ENCODE results near the gene ZBTB20. TPM values are rescaled to one million over a fixed set of nuclear protein-coding genes. Genes with fewer than 3 reads are reported as not detected.

Gene ZBTB20
- polyA plus RNA-seq, 1 of the 3 experiments (the other 2 are of a cell fraction) = 0.43 TPM

DNA sequence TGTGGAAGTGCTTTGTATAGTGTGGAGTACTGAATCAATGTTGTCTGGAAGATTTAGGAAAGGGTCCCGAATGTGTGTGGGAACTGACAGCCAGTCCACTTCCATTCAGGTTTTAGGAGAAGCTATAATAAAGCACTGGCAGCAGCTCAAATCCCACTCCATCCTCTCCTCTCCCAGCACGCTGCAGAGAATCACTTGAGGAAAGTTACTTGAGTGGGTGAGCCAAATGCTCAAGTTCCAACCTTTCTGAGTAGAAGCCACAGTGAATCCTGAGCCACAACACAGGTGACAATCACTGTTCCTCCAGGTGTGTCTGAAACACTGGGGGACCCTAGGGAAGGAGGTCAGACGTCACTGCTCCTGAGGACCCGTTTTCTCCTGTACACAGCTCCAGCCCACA is 746.7 kb downstream of the ZBTB20 start:
- Histone ChIP-seq H3K27me3 (ENCODE audit: insufficient read depth) (no peaks in the 10 kb centered on the region), H3K4me3 (ENCODE audit: low read depth in 2 of 2, low read length in 1 of 2) (peak overlapping the region in 1 of 2 experiments; percentile 35; a peak in 2 of 4 replicates), H3K9me2 (no peaks in the 10 kb centered on the region), H3K9ac (peak overlapping the region; percentile 52), H3K9me3 (no peaks in the 10 kb centered on the region), H2AFZ (ENCODE audit: low read depth) (no peak overlapping the region), H3K36me3 (replicated peaks in 1 of 2; ENCODE audit: control insufficient read depth in 1 of 2, insufficient read depth in 2 of 2, low read length in 1 of 2) (no peaks in the 10 kb centered on the region), H3K4me2 (peak overlapping the region; percentile 67), H3K4me1 (ENCODE audit: control insufficient read depth in 1 of 2, insufficient read depth in 2 of 2, low read depth in 1 of 2, low read length in 1 of 2) (peaks cover 12 to 19% of the 10 kb centered on the region in 2 experiments; a peak in 3 of 4 replicates), H3F3A (replicated peaks; ENCODE audit: insufficient read depth) (no peaks in the 10 kb centered on the region), H3K79me2 (ENCODE audit: insufficient read depth) (no peaks in the 10 kb centered on the region), H3K27ac (ENCODE audit: low read depth in 2 of 2, low read length in 1 of 2) (peak overlapping the region; percentile 62 to 73), H4K20me1 (ENCODE audit: insufficient read depth) (no peaks in the 10 kb centered on the region)
- peak; percentile 5; the same call in 1 of the 2 replicates for TF ChIP-seq SIN3A (IDR thresholded peaks at IDR 0.05; ENCODE audit: borderline replicate concordance, low read depth, low read length)
- TF ChIP-seq TAF1 (IDR thresholded peaks at IDR 0.05; ENCODE audit: borderline replicate concordance, low read depth, low read length) = no peak
- no peak for TF ChIP-seq ELF1 (IDR thresholded peaks at IDR 0.05)
- no peak for TF ChIP-seq TEAD4 (IDR thresholded peaks at IDR 0.05; ENCODE audit: borderline replicate concordance, insufficient read depth)
- CTCF ChIA-PET = interaction anchor here (1.2 to 13.3 kb wide), 6 partner anchors 8 to 692 kb away, joined by 3 to 85 read pairs (median 5); no protein-coding TSS in a partner anchor
- 85% methylated on average over 4 of the region's 4 CpGs for WGBS (ENCODE audit: low lambda C conversion rate)
- DNase-seq = no peak
- POLR2A ChIA-PET = interaction anchor here (0.7 kb wide), 1 partner anchor 817 kb away, joined by 3 read pairs; no protein-coding TSS in a partner anchor

DNA sequence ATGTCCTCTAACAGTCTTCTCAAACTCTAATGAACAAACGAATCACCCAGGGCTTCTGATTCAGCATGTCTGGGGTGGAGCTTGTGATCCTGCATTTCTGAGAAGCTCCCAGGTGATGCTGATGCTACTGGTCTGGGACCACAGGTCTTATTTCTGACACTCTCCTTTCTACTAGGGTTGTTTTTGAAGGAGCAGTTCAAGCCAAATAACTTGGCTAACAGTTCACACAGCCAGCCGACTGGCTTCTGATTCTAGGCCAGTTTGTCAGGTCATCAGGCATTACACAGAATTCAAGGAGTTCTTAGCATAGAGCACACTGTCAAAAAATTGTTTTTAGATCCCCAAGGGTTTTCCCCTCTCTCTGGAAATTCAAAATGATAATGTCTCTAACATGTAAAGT is 752.5 kb downstream of the ZBTB20 start:
- Histone ChIP-seq H3K27ac (ENCODE audit: low read depth in 2 of 2, low read length in 1 of 2) (no peak overlapping the region), H3K9me2 (no peaks in the 10 kb centered on the region), H3K36me3 (replicated peaks in 1 of 2; ENCODE audit: control insufficient read depth in 1 of 2, insufficient read depth in 2 of 2, low read length in 1 of 2) (no peaks in the 10 kb centered on the region), H3K4me1 (ENCODE audit: control insufficient read depth in 1 of 2, insufficient read depth in 2 of 2, low read depth in 1 of 2, low read length in 1 of 2) (no peaks in the 10 kb centered on the region), H3K27me3 (ENCODE audit: insufficient read depth) (no peaks in the 10 kb centered on the region), H2AFZ (ENCODE audit: low read depth) (no peak overlapping the region), H3K9ac (no peak overlapping the region), H3F3A (replicated peaks; ENCODE audit: insufficient read depth) (no peaks in the 10 kb centered on the region), H3K4me3 (ENCODE audit: low read depth in 2 of 2, low read length in 1 of 2) (no peak overlapping the region), H3K9me3 (no peaks in the 10 kb centered on the region), H4K20me1 (ENCODE audit: insufficient read depth) (no peaks in the 10 kb centered on the region), H3K79me2 (ENCODE audit: insufficient read depth) (no peaks in the 10 kb centered on the region), H3K4me2 (no peak overlapping the region)
- POLR2A ChIA-PET = no interaction called here
- 74% methylated on average over 2 of the region's 2 CpGs for WGBS (ENCODE audit: low lambda C conversion rate)
- no peak for TF ChIP-seq FOXM1 (IDR thresholded peaks at IDR 0.05; ENCODE audit: low read depth)
- TF ChIP-seq, protein P1, sequence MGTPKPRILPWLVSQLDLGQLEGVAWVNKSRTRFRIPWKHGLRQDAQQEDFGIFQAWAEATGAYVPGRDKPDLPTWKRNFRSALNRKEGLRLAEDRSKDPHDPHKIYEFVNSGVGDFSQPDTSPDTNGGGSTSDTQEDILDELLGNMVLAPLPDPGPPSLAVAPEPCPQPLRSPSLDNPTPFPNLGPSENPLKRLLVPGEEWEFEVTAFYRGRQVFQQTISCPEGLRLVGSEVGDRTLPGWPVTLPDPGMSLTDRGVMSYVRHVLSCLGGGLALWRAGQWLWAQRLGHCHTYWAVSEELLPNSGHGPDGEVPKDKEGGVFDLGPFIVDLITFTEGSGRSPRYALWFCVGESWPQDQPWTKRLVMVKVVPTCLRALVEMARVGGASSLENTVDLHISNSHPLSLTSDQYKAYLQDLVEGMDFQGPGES (IDR thresholded peaks at IDR 0.05; ENCODE audit: low read depth, low read length) = no peak
- TF ChIP-seq, protein P2, sequence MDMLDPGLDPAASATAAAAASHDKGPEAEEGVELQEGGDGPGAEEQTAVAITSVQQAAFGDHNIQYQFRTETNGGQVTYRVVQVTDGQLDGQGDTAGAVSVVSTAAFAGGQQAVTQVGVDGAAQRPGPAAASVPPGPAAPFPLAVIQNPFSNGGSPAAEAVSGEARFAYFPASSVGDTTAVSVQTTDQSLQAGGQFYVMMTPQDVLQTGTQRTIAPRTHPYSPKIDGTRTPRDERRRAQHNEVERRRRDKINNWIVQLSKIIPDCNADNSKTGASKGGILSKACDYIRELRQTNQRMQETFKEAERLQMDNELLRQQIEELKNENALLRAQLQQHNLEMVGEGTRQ (IDR thresholded peaks at IDR 0.05; ENCODE audit: borderline replicate concordance, low read depth, low read length) = no peak
- TF ChIP-seq, protein P3, sequence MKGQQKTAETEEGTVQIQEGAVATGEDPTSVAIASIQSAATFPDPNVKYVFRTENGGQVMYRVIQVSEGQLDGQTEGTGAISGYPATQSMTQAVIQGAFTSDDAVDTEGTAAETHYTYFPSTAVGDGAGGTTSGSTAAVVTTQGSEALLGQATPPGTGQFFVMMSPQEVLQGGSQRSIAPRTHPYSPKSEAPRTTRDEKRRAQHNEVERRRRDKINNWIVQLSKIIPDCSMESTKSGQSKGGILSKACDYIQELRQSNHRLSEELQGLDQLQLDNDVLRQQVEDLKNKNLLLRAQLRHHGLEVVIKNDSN (IDR thresholded peaks at IDR 0.05; ENCODE audit: borderline replicate concordance, low read depth) = no peak
- TF ChIP-seq GATA2 (CRISPR knock-in tag; IDR thresholded peaks at IDR 0.05) = no peak
- TF ChIP-seq FOXJ3 (CRISPR knock-in tag; IDR thresholded peaks at IDR 0.05) = no peak
- TF ChIP-seq, protein P4, sequence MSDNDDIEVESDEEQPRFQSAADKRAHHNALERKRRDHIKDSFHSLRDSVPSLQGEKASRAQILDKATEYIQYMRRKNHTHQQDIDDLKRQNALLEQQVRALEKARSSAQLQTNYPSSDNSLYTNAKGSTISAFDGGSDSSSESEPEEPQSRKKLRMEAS (IDR thresholded peaks at IDR 0.05; ENCODE audit: low read depth) = no peak
- TF ChIP-seq NFIC (IDR thresholded peaks at IDR 0.05; ENCODE audit: borderline replicate concordance) = no peak
- TF ChIP-seq TEAD4 (IDR thresholded peaks at IDR 0.05; ENCODE audit: borderline replicate concordance, insufficient read depth) = no peak
- no peak for TF ChIP-seq JUND (IDR thresholded peaks at IDR 0.05)
- TF ChIP-seq GABPA (IDR thresholded peaks at IDR 0.05; ENCODE audit: low read depth) = no peak
- TF ChIP-seq, protein P5, sequence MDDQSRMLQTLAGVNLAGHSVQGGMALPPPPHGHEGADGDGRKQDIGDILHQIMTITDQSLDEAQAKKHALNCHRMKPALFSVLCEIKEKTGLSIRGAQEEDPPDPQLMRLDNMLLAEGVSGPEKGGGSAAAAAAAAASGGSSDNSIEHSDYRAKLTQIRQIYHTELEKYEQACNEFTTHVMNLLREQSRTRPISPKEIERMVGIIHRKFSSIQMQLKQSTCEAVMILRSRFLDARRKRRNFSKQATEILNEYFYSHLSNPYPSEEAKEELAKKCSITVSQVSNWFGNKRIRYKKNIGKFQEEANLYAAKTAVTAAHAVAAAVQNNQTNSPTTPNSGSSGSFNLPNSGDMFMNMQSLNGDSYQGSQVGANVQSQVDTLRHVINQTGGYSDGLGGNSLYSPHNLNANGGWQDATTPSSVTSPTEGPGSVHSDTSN (IDR thresholded peaks at IDR 0.05) = no peak
- TF ChIP-seq POLR2AphosphoS5 (IDR thresholded peaks at IDR 0.05; ENCODE audit: low read depth, low read length) = no peak
- TF ChIP-seq FOSL2 (IDR thresholded peaks at IDR 0.05; ENCODE audit: borderline replicate concordance, low read depth) = no peak
- TF ChIP-seq MEF2A (IDR thresholded peaks at IDR 0.05; ENCODE audit: borderline replicate concordance, low read depth) = no peak
- TF ChIP-seq, protein P6, sequence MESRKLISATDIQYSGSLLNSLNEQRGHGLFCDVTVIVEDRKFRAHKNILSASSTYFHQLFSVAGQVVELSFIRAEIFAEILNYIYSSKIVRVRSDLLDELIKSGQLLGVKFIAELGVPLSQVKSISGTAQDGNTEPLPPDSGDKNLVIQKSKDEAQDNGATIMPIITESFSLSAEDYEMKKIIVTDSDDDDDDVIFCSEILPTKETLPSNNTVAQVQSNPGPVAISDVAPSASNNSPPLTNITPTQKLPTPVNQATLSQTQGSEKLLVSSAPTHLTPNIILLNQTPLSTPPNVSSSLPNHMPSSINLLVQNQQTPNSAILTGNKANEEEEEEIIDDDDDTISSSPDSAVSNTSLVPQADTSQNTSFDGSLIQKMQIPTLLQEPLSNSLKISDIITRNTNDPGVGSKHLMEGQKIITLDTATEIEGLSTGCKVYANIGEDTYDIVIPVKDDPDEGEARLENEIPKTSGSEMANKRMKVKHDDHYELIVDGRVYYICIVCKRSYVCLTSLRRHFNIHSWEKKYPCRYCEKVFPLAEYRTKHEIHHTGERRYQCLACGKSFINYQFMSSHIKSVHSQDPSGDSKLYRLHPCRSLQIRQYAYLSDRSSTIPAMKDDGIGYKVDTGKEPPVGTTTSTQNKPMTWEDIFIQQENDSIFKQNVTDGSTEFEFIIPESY (IDR thresholded peaks at IDR 0.05; ENCODE audit: borderline replicate concordance, low read depth) = no peak
- TF ChIP-seq EZH2phosphoT487 (IDR thresholded peaks at IDR 0.05; ENCODE audit: borderline replicate concordance, low read depth) = no peak
- TF ChIP-seq TCF12 (IDR thresholded peaks at IDR 0.05) = no peak
- DNase-seq = no peak
- CTCF ChIA-PET = interaction anchor here (1.2 to 13.3 kb wide), 4 partner anchors 9 to 26 kb away, joined by 3 to 85 read pairs (median 18); no protein-coding TSS in a partner anchor

Measured in SK-N-SH (cell line).